Activated CD8-positive, alpha-beta memory T cell treated with anti-CD3 and anti-CD28 coated beads for 4 hours (primary cell): Measurements from ENCODE around the gene CLIP4.
"Not testable (repeated sequence)": the region's sequence is repeated elsewhere in the genome, so short reads cannot be mapped to it uniquely, and the experiment has no call there.

ENCODE experiments used
- DNase-seq, 2 donors: peaks; one replicate each; pipeline ENCODE4 v3.0.0-alpha.2; 2020; ENCODE audit warnings: low read depth in 2 of 2

The CLIP4 gene

DNA sequence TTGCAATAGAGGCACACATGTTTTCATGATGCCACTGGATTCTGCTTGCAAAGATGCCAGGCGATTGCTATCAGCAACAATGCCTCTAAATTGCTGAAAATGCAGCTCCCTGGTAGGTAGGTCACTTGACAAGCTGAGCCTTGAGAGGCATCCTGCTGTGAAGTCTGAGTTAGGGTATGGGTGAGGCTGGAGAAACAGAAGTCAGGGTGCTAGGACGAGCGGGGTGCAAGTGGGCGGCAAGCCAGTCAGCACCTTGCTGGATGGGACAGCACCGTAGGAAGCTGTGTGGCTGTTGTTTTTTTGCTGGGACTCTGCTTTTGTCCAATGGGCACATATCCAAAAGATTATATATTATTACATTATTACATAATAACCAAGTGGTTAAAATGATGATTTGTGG, 10.5 kb upstream of the CLIP4 start:
- DNase-seq = no peak

DNA sequence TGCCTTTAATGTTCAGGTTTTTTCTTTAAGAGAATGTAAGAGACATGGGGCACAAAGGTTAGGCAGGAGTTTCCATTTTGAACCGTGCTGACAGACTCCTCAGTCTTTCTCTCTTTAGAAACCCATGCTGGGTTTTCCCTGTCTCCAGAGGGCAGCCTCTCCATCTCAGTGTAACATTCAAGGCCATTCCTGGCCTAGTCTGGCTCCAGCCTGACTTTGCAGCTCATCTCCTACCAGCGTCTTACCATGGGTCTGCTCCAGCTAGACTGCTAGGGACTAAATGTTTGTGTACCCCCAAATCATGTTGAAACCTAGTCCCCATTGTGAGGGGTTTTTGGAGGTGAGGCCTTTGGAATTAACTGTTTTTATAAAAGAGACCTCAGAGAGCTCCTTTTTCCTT, 9.8 kb upstream of the CLIP4 start:
- DNase-seq = no peak

DNA sequence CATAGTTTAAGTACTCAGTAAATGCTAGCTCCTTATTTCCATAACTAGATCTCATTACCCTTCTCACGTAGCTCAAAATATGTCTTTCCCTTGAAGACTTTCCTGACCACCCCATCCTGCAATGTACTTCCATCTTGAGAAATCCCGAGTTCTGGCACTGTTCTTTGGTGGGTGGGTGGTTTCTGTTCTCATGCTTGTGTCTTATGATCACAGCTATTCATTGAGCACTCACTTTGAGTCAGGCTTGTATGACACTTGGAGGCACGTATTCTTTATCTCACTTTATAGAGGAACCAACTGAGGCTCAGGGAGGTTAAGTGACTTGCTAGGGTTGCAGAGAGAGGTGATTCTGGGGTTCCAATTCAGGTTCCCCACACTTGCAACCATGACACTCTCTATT, 9.0 kb upstream of the CLIP4 start:
- no peak for DNase-seq

DNA sequence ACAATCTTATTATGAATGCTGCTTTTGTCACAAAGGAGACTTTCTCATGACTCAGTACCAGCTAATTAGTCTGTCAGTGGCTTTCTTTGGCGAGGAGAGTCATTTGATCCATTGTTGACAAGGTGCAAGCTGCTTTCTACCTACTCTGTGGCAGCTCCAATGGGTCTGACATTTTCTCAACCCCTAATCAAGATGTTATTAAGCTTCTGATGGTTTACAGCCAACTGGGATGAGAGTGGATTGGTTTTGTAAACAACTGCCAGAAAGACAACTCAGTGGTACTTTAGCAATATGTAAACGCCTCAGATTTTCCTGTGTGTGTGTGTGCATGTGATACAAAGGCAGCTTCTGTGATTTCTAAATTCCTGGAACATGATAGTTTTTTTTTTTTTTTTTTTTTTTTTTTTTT, 8.2 kb upstream of the CLIP4 start:
- no peak for DNase-seq

DNA sequence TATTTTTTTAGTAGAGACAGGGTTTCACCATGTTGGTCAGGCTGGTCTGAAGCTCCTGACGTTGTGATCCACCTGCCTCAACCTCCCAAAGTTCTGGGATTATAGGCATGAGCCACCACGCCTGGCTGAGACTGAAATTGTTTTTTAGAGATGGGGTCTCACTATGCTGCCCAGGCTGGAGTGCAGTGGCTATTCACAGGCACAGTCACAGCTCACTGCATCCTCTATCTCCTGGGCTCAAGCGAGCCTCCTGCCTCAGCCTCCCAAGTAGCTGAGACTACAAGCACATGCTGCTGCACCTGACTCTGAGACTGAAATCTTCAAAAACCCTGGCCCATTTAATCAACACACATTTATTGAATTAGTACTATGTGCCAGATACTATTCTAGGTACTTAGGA, 7.7 kb upstream of the CLIP4 start:
- not testable (repeated sequence) for DNase-seq

DNA sequence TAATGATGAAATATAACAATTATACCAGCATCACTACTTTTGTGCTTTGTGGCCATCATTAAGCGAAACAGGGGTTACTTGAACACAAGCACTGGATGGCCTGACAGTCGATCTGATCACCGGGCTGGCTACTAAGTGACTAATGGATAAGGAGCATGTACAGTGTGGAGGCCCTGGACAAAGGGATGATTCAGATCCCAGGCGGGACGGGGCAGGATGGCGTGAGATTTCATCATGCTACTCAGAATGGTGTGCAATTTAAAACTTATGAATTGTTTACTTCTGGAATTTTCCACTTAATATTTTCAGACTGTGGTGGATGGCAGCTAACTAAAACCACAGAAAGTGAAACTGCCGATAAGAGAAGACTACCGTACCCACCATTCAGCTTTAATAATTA, 7.0 kb upstream of the CLIP4 start:
- DNase-seq = no peak

DNA sequence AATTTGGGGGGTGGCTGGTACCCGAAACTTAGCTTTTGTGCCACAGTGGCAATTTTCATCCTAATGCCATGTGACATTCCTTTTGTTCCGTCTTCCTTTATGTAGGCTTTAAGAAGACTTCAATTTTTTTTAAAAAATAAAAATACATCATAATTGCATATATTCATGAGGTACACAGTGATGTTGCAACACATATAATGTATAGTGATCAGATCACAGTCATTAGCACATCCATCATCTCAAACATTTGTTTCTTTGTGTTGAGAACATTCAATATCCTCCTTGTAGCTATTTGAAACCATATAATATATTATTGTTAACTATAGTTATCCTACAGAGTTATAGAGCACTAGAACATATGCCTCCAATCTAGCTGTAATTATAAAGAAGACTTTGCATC, 6.0 kb upstream of the CLIP4 start:
- DNase-seq = no peak

DNA sequence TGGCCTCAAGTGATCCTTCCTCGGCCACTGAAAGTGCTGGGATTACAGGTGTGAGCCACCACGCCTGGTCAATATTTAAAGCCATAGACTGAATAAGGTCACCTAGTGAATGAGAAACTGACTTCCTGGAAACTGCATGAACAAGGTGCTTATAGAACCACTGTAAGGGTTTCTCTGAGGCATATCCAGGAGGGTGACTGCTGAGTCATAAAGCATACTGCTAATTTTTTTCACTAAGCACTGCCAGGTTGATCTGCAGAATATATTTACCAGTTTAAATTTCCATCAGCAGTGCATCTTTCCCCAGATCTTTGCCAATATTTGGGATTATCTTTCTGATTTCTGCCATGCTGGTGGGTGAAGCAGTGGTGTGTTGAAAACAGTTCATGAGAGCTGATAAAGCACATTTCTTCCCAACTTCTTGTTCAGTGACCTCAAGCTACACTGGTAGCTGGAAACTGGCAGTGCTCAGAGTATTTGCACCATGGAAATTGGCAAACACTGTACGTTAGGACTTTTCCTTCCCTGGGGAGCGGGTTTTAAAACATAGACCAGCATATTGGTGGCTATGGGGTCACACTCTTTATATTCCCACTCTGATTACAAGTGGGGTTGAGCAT, 4.2 kb upstream of the CLIP4 start:
- no peak for DNase-seq

DNA sequence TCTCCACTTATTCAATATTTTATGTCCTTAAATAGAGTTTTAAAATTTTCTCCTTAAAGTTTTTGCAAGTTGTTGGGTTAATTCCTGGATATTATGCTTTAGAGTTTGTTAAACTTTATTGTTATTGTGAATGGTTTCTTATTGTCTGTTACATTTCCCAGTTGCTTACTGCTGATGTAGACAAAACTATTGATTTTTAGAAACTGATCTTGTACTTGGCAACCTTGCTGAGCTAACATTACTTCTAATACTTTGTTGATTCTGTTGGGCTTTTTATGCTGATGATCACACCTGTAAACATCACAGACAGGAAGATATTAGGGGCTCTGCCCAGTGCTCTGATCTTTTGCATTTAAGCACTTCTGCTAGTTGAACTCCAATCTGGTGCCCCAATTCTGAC, 2.8 kb upstream of the CLIP4 start:
- no peak for DNase-seq

DNA sequence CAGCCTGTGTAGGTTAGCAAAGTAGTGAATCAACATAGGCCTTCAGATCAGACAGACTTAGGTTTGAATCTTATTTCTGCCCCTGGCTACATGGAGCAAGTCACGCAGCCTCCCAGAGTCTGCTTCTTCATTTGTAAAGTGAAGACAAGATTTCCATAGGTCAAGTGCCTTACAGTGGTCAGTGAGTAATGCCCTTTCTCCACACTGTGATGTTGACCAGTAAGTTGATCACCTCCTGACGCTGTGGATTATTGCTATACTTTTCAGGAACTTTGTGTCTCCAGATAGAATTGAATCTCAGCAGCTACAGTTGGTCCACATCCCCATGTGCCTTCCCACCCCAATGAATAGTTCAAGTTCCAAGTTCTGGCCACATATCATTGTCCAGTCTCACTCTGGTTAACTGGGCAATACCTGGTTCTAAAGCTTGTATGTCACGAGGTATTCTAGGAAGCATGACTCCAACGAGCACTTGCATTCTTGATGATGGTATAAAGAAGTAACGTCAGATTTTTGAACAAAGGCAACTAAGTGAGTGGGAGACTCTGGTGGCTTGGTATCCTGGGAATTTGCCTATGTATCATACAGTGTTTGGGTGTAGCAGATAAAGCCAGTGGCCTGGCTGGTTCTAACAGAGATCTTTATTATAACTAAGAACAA, 2.1 kb upstream of the CLIP4 start:
- no peak for DNase-seq

DNA sequence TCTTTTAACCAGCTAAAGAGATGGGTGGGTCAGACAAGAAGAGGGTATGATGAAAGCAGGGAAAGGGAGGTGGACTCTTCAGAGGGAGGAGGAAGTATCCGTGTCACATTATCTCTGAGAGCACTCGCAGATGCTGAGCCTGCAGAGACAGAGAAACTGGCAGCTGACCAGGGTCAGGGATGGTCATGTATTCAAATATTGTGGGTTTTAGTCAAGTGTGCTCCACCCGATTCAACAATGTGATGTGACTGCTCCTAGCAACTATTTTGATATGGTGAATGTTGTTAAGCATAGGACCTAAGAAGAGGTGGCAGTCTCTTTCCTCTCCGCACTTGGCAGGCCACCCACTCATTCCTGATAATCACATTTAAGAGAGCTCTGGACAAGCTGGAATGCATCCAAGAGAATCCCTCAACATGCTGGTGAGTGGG, 1.3 kb upstream of the CLIP4 start:
- no peak for DNase-seq

DNA sequence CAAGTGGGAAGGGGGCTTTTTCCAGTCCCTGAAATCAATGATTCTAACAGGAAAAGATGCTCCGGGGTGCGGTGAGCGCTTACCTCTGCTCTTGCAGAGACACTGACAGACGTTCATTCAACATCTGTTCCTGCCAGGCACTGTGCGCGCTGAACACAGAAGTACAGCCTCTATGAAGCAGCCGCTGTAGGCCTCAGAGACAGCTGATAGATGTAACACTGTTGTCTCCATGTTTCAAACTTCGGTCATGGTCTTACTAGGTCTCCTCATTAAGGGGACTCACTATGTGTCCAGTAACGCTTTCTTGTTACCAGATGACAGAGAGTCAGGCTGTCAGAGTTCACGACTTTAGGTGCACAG, 649 bp upstream of the CLIP4 start:
- DNase-seq = no peak

DNA sequence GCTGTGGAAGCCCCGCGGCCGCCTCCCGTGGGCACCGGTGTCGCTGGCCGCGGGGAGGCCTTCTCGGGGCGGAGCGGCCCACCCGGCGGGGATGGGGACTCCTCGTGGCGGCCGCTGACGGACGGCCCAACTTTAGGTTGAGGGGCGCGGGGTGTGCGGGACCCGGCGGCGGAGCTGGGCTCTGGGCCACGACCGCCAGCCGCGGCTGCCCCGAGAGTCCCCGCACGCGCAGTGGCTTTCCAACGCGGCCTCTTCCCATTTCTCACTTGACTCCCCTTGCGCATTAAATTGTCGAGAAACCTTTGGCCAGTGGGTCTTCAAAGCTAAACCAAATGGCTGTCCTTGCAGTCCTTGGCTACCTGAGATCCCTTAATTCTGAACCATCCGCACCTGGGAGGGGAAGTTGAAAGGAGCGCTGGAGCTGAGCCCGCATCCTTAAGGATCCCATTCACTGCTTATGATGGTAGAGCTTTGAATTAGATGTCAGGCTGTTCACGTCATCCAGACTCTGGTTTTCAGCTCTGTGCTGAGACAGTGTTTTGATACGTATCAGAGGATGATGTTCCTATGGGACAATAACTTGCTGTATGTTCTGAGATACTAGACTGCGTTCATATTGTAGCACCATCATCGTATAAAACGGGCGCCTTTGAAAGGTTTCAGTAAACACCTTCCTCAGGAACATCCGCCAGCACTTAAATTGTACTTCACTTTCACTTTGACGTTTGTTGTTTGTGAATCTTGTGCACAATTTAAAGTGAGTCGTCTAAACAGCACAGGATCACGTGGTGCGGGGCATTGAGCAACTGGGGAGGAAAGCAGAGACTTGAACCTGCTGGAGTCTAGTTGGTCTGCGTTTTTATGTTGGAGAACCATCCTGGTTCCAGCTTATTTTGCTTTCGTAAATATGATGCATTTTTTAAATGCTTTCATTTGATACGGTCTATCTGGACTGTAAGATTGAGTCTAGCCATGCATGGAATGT, 874 bp downstream of the CLIP4 start:
- peak in 1 of 2 donors; percentile 49 for DNase-seq

DNA sequence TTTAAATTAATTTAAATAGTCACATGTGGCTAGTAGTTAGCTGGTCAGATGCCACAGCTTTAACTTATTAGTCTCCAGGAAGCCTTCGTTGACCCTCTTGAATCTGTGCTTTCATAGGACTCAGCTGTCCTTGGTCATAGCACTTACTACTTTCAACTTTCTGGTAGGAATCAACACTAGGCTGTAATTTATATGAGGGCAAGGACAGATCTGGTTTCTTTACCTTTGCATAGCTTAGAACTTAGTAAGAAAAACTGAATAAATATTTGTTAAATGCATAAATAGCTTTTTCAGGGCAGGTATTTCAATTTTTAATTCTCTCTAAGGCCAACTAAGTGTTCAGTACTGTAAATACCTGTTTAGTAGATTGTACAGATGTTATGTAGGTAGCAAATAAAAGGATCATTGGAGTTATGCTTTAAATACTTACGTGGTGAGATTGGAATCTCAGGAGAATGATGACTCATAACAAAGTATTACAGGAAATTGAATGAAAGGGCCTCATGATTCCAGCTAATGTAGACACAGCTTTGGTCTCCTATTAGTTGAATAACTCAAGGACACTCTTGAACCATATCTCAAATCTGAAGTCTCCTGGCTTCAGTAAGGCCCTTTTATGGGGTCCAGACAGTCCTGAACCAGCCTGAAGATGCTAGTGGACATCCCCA, 2.6 kb downstream of the CLIP4 start:
- no peak for DNase-seq

DNA sequence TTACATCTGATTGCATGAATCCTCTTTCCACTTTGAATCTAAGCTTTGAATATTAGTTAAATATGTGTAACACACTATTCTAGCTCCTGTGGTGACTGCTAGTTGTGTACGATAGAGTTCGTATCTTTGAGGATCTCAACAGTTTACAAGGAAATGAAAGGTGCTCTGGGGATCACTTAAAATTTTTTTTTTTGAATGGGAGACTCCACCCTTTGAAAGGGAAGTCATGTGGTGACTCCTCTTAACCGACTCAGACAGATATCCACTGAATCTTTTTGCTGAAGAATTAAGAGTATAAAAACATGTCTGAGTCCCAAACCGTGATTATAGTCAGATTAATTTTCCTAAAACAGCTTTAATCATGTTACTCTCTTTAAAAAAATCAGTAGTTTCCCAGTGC, 4.0 kb downstream of the CLIP4 start:
- DNase-seq = no peak

DNA sequence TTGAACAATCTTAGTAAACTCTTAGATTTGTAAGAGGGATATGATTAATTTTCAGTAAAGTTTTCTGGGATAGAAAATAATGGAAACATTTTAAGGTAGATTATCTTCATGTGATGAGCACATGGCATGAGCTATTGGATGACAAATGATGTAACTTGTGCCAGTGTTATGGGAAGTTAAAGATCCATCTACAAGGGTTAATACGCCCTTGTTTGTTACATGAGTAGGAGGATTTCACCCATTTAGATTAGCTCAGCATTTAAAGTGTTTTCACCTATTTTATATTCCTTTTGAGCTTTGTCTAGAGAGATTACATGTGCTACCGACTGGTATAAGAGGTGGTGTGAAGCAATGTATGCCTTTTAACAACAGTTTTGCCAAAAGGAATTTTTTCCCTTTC, 5.6 kb downstream of the CLIP4 start:
- no peak for DNase-seq

DNA sequence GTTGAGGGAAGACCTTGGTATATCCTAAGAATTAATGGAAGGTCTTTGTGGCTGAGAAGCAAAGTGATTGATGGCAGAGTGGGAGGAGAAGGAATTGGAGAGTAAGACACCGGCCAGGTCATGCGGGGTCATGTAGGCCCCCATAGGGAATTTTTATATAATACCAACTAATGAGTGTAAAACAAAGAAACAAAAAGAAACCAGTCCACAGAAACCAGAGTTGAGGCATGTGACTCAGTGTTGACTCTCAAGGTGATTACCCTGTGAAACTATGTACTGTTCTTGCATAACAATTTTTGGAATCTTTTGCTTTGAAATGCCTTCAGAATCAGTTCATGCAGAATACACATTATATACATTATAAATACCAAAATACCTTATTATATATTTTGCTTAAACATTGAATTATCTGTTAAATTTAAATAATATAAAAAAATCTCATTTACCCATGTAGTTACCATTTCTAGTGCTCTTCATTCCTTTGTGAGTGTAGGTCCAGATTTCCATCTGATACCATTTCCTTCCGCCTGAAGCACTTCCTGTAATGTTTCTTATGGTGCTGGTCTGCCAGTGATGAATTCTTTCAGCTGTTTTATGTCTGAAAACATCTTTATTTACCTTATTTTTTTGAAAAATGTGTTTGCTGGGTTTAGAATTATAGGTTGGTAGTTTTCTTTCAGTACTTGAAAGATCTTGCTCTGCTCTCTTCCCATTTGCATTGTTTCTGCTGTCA, 8.6 kb downstream of the CLIP4 start:
- no peak for DNase-seq

DNA sequence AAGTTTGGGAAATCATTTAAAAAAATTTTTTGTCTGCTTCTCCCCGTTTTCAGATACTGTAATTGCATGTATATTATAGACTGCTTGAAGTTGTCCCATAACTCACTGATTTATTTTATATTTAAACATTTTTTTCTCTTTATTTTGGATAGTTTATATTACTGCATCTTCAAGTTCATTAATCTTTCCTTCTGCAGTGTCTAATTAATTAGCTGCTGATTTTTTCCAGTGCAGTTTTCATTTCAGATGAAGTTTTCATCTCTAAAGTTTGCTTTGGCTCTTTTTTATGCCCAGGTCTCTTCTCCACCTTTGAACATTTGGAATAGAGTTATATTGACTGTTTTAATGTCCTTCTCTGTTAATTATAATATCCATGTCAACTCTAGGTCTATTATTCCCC, 9.3 kb downstream of the CLIP4 start:
- no peak for DNase-seq

DNA sequence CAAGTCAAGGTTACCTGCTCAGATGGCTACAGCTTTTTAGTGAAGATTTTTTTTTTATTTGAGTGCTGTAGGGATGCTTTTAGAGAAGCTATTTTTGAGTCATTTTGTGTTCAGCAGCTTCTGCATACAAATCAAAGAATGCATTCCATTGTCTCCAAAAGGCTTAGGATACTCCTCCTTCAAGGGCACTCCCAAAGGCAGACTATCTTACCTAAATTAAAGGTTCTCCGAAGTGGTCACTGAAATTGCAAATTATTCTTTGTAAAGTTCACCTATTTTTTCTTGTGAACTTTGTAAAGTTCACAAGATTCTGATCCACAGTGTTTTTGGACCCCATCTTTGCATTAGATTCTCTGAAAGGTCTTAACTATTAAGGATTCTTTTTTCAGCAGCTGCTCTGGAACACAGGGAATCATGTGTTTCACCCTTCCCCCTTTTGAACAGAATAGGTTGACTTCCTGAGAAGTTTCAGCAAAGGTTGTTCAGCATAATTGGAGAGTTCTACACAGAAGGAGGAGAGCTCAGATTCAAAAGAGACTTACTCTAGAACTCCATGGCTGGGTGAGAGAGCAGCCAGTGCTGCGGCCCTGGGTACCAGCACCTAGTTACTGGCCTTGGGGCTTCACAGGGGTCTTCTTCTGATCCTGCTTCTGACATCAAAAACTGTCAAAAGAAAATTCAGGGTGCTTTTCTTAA, 14.5 kb downstream of the CLIP4 start:
- no peak for DNase-seq

DNA sequence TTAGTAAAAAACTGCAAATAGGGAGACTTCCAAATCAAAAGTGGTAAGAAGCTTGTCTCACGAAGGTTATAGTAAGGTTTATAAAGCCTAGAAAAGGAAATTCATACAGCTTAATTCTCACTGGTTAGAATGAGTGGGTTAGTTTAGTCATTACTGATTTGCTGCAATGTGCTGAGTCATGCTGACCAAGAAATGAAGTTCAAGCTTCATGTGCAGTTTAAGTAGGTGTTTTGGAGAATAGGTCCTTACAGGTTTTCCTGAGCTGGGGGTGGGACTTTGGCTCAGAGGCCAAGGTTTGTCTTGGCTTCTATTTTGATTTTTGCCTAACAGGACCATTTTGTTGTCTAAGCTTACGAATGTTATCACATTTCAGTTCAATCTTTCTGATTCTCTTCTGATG, 15.1 kb downstream of the CLIP4 start:
- no peak for DNase-seq

DNA sequence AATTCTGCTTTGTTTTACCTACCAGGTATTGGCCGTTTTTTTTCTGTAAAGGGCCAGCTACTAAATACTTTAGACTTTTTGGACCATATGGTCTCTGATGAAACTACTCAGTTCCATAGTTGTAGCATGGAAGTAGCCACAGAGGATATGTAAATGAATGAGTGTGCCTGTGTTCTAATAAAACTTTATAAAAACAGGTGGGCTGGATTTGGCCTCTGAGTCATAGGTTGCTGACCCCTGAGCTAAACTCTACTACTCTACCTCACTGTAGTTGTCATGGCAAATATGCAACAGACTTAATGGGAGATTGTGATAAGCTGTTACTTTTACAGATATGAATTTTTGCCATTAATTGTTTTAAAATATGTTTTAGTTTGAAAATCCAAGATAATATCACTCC, 19.7 kb downstream of the CLIP4 start:
- no peak for DNase-seq
